GM12878 (cell line): Measurements from ENCODE around the gene PRUNE2. TPM values are rescaled to one million over a fixed set of nuclear protein-coding genes. Genes with fewer than 3 reads are reported as not detected.

Source experiments
- ATAC-seq: fragments of 200-7000 bp; cut with Tn5 transposase; 3 replicates; pipeline ENCODE4 v1.9.1; 2020; ENCODE audit warnings: mild to moderate bottlenecking, moderate library complexity
- BruUV-seq: library from RNA; stranded (reverse); fragments of 400-500 nt; replicated peaks from 2 replicates; lab custom pipeline; 2021; lab: Mats Ljungman, UMichigan
- CTCF ChIA-PET: fragments of 300-600 bp; sonication (Branson Sonifier 250); formaldehyde crosslinking; extraction: SDS; loops from one replicate; lab custom pipeline; 2021; ENCODE audit warnings: inconsistent platforms; lab: Yijun Ruan, JAX
- POLR2A ChIA-PET: fragments of 350-600 bp; formaldehyde crosslinking; extraction: SDS; loops from one replicate; lab custom pipeline; 2021; ENCODE audit warnings: inconsistent platforms; lab: Charles Lee
- RAD21 ChIA-PET: fragments of 300-600 bp; sonication (Branson Sonifier 250); formaldehyde crosslinking; loops from one replicate; lab custom pipeline; 2023; ENCODE audit warnings: antibody characterized with exemption; ENCODE audit not compliant: unreplicated experiment; lab: Charles Lee
- SMC1A ChIA-PET: fragments of 300-600 bp; sonication (Branson Sonifier 250); formaldehyde crosslinking; loops from one replicate; lab custom pipeline; 2023; ENCODE audit not compliant: unreplicated experiment, uncharacterized antibody; lab: Charles Lee
- DNase-seq: peaks from one replicate; pipeline ENCODE4 v3.0.0-alpha.2; 2011; ENCODE audit warnings: low read depth, low spot score
- FAIRE-seq: peaks from 3 replicates; lab custom pipeline; 2011; peaks lifted over from hg19 to GRCh38; lab: Jason Lieb, UNC
- H2AFZ ChIP-seq: 2 replicates; pipeline ENCODE4 v1.6.0; 2011; ENCODE audit warnings: low read depth, low read length, control low read depth; ENCODE audit not compliant: control insufficient read depth
- H3K27ac ChIP-seq: 2 replicates; pipeline ENCODE4 v1.5.1; 2011; ENCODE audit warnings: control low read depth; ENCODE audit not compliant: control insufficient read depth, insufficient read depth
- H3K27me3 ChIP-seq, 2 experiments: replicated peaks in 1 of 2; 2 replicates each; pipeline versions ENCODE4 v1.6.0 to v1.6.1; 2011; ENCODE audit warnings: low read length in 1 of 2; ENCODE audit not compliant: control insufficient read depth in 2 of 2, insufficient read depth in 2 of 2
- H3K36me3 ChIP-seq, 2 experiments: 2 replicates each; pipeline ENCODE4 v1.5.1; 2011; ENCODE audit warnings: low read length in 1 of 2; ENCODE audit not compliant: control insufficient read depth in 2 of 2, insufficient read depth in 2 of 2
- H3K4me1 ChIP-seq: 2 replicates; pipeline ENCODE4 v1.6.1; 2011; ENCODE audit warnings: mild to moderate bottlenecking, low read length, moderate library complexity, mixed read lengths; ENCODE audit not compliant: control insufficient read depth, insufficient read depth
- H3K4me2 ChIP-seq: 2 replicates; pipeline ENCODE4 v1.6.0; 2011; ENCODE audit warnings: control low read depth; ENCODE audit not compliant: control insufficient read depth, insufficient read depth
- H3K4me3 ChIP-seq: fragments of 200-600 bp; sonication (generic); 2 replicates; pipeline ENCODE4 v1.5.1; 2016
- H3K79me2 ChIP-seq: 2 replicates; pipeline ENCODE4 v1.6.0; 2011; ENCODE audit warnings: low read length; ENCODE audit not compliant: control insufficient read depth, insufficient read depth
- H3K9ac ChIP-seq: 2 replicates; pipeline ENCODE4 v1.8.0; 2011; ENCODE audit warnings: low read length, control low read depth, mixed read lengths; ENCODE audit not compliant: control insufficient read depth, insufficient read depth
- H3K9me3 ChIP-seq: replicated peaks from 3 replicates; pipeline ENCODE4 v1.5.1; 2011; ENCODE audit warnings: mild to moderate bottlenecking, low read length; ENCODE audit not compliant: control insufficient read depth, insufficient read depth
- H4K20me1 ChIP-seq: 2 replicates; pipeline ENCODE4 v1.6.0; 2011; ENCODE audit not compliant: control insufficient read depth, insufficient read depth
- BHLHE40 ChIP-seq, 2 experiments: fragments of 450-650 bp in 1 of 2; IDR thresholded peaks; 2 replicates each; pipeline ENCODE4 v1.6.1; 2011 to 2017; ENCODE audit warnings: low read depth in 2 of 2, borderline replicate concordance in 1 of 2, improper control_type of control experiment in 1 of 2, low read length in 1 of 2, mild to moderate bottlenecking in 1 of 2
- ELK1 ChIP-seq: IDR thresholded peaks from 2 replicates; pipeline ENCODE4 v1.6.1; 2012; ENCODE audit warnings: low read depth, low read length, improper control_type of control experiment
- HDAC2 ChIP-seq: fragments of 200-600 bp; sonication (generic); IDR thresholded peaks from 2 replicates; pipeline ENCODE4 v1.6.1; 2017
- PML ChIP-seq: IDR thresholded peaks from 2 replicates; pipeline ENCODE4 v1.6.1; 2012; ENCODE audit warnings: low read length, inconsistent platforms
- POLR2AphosphoS2 ChIP-seq: IDR thresholded peaks from 2 replicates; pipeline ENCODE4 v1.6.1; 2011; ENCODE audit warnings: low read depth, mild to moderate bottlenecking, low read length, improper control_type of control experiment, moderate library complexity
- SIN3A ChIP-seq: IDR thresholded peaks from 2 replicates; pipeline ENCODE4 v1.6.1; 2012; ENCODE audit warnings: low read depth, low read length, improper control_type of control experiment
- SP1 ChIP-seq: IDR thresholded peaks from one replicate; pipeline ENCODE4 v1.6.1; 2011; ENCODE audit warnings: low read depth, low read length
- SUZ12 ChIP-seq: fragments of 200-600 bp; sonication (generic); IDR thresholded peaks from one replicate; pipeline ENCODE4 v1.6.1; 2018; ENCODE audit warnings: antibody characterized with exemption, mild to moderate bottlenecking; ENCODE audit not compliant: unreplicated experiment
- YY1 ChIP-seq: IDR thresholded peaks from 2 replicates; pipeline ENCODE4 v1.6.1; 2011; ENCODE audit warnings: low read depth, mild to moderate bottlenecking, low read length
- WGBS: methylation state at CpG from one replicate; pipeline ENCODE4 v1.1.6; 2016; ENCODE audit warnings: low lambda C conversion rate; ENCODE audit not compliant: insufficient replicate concordance, insufficient coverage; ENCODE audit errors: missing lambda C conversion rate; 5-methylcytosine and 5-hydroxymethylcytosine counted together
- in situ Hi-C: fragments of 300-500 bp; cut with MboI; formaldehyde crosslinking; loops from 9 replicates; pipeline ENCODE4 v1.14.3; 2018; ENCODE audit warnings: mixed read lengths
- intact Hi-C: fragments of 100-400 bp; cut with micrococcal nuclease; formaldehyde crosslinking; loops from one replicate; pipeline ENCODE4 v1.14.2; 2022; ENCODE audit not compliant: unreplicated experiment
- polyA plus RNA-seq, 11 experiments: library from polyadenylated mRNA; depleted of rRNA in 4 of 11; unstranded in 6 of 11; stranded (reverse) in 5 of 11; fragments of >200 nt; fragmentation: Nextera tagmentation in 4 of 11; fragmentation: Illumina TruSeq in 1 of 11; extraction: Ambion mirVana in 4 of 11; extraction: Trizol in 1 of 11; gene quantifications; 1 replicate in 1 of 11; 2 replicates in 10 of 11; pipeline versions ENCODE4 v1.2.1 to v1.2.3, GENCODE V29; 2011 to 2016; ENCODE audit warnings: inconsistent platforms in 2 of 11, missing spikeins in 2 of 11, low read depth in 1 of 11
- total RNA-seq, 4 experiments: library from RNA; depleted of rRNA in 3 of 4; stranded (reverse); fragments of >200 nt in 3 of 4; fragmentation: Illumina TruSeq in 1 of 4; extraction: Trizol in 1 of 4; gene quantifications; 2 replicates each; pipeline versions ENCODE4 v1.2.1 to v1.2.3, GENCODE V29; 2013 to 2021
- TF ChIP-seq, protein P1 (sequence below): fragments of 450-650 bp; IDR thresholded peaks from 2 replicates; pipeline ENCODE4 v1.6.1; 2016; ENCODE audit warnings: mild to moderate bottlenecking
- TF ChIP-seq, protein P2 (sequence below): fragments of 450-650 bp; IDR thresholded peaks from 2 replicates; pipeline ENCODE4 v1.6.1; 2017; ENCODE audit warnings: borderline replicate concordance
- TF ChIP-seq, protein P3 (sequence below): IDR thresholded peaks from 2 replicates; pipeline ENCODE4 v1.6.1; 2012; ENCODE audit warnings: low read depth, low read length, improper control_type of control experiment
- TF ChIP-seq, protein P4 (sequence below): fragments of 450-650 bp; IDR thresholded peaks from 2 replicates; pipeline ENCODE4 v1.6.1; 2017; ENCODE audit warnings: low read depth, mild to moderate bottlenecking, moderate library complexity
- TF ChIP-seq, protein P5 (sequence below): fragments of 450-650 bp; IDR thresholded peaks from 2 replicates; pipeline ENCODE4 v1.6.1; 2016; ENCODE audit warnings: mild to moderate bottlenecking, moderate library complexity, borderline replicate concordance

PRUNE2 gene
- total and polyA plus RNA-seq, 10 of the 15 experiments (the other 5 are each of a cell fraction or from before 2014, with no cell fraction given): 0.07 to 0.63 (median 0.25) TPM

GRCh38 chr9:76926846-76927245, 20.9 kb upstream of the PRUNE2 start:
- no peak overlapping the region for H3K9ac ChIP-seq
- in situ Hi-C loops: no loop called here
- no TSS peak for BruUV-seq
- H3K27ac ChIP-seq: no peak overlapping the region
- H4K20me1 ChIP-seq: no peaks in the 10 kb centered on the region
- no peak for FAIRE-seq
- H3K4me2 ChIP-seq: no peak overlapping the region
- DNase-seq: no peak
- RAD21 ChIA-PET: no interaction called here
- POLR2A ChIA-PET: no interaction called here
- H3K27me3 ChIP-seq: no peaks in the 10 kb centered on the region
- SMC1A ChIA-PET: no interaction called here
- CTCF ChIA-PET: no interaction called here
- no peaks in the 10 kb centered on the region for H3K79me2 ChIP-seq
- H2AFZ ChIP-seq: no peak overlapping the region
- intact Hi-C loops: no loop called here
- H3K36me3 ChIP-seq: no peaks in the 10 kb centered on the region
- H3K9me3 ChIP-seq: no peaks in the 10 kb centered on the region
- WGBS: 41% methylated on average over 6 of the region's 6 CpGs
- H3K4me1 ChIP-seq: no peaks in the 10 kb centered on the region
- H3K4me3 ChIP-seq: no peak overlapping the region
- ATAC-seq: no peak
- TF ChIP-seq, protein P1, sequence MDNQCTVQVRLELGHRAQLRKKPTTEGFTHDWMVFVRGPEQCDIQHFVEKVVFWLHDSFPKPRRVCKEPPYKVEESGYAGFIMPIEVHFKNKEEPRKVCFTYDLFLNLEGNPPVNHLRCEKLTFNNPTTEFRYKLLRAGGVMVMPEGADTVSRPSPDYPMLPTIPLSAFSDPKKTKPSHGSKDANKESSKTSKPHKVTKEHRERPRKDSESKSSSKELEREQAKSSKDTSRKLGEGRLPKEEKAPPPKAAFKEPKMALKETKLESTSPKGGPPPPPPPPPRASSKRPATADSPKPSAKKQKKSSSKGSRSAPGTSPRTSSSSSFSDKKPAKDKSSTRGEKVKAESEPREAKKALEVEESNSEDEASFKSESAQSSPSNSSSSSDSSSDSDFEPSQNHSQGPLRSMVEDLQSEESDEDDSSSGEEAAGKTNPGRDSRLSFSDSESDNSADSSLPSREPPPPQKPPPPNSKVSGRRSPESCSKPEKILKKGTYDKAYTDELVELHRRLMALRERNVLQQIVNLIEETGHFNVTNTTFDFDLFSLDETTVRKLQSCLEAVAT: no peak
- no peak for TF ChIP-seq HDAC2
- TF ChIP-seq, protein P2, sequence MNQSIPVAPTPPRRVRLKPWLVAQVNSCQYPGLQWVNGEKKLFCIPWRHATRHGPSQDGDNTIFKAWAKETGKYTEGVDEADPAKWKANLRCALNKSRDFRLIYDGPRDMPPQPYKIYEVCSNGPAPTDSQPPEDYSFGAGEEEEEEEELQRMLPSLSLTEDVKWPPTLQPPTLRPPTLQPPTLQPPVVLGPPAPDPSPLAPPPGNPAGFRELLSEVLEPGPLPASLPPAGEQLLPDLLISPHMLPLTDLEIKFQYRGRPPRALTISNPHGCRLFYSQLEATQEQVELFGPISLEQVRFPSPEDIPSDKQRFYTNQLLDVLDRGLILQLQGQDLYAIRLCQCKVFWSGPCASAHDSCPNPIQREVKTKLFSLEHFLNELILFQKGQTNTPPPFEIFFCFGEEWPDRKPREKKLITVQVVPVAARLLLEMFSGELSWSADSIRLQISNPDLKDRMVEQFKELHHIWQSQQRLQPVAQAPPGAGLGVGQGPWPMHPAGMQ: no peak
- TF ChIP-seq, protein P3, sequence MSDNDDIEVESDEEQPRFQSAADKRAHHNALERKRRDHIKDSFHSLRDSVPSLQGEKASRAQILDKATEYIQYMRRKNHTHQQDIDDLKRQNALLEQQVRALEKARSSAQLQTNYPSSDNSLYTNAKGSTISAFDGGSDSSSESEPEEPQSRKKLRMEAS: no peak
- TF ChIP-seq PML: no peak
- TF ChIP-seq POLR2AphosphoS2: no peak
- TF ChIP-seq SP1: no peak
- TF ChIP-seq, protein P4, sequence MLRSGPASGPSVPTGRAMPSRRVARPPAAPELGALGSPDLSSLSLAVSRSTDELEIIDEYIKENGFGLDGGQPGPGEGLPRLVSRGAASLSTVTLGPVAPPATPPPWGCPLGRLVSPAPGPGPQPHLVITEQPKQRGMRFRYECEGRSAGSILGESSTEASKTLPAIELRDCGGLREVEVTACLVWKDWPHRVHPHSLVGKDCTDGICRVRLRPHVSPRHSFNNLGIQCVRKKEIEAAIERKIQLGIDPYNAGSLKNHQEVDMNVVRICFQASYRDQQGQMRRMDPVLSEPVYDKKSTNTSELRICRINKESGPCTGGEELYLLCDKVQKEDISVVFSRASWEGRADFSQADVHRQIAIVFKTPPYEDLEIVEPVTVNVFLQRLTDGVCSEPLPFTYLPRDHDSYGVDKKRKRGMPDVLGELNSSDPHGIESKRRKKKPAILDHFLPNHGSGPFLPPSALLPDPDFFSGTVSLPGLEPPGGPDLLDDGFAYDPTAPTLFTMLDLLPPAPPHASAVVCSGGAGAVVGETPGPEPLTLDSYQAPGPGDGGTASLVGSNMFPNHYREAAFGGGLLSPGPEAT: no peak
- TF ChIP-seq SIN3A: no peak
- TF ChIP-seq ELK1: no peak
- no peak for TF ChIP-seq SUZ12
- TF ChIP-seq BHLHE40 (IDR thresholded peaks at IDR 0.05; ENCODE audit: borderline replicate concordance in 1 of 2, low read depth in 2 of 2, low read length in 1 of 2): no peak
- TF ChIP-seq, protein P5, sequence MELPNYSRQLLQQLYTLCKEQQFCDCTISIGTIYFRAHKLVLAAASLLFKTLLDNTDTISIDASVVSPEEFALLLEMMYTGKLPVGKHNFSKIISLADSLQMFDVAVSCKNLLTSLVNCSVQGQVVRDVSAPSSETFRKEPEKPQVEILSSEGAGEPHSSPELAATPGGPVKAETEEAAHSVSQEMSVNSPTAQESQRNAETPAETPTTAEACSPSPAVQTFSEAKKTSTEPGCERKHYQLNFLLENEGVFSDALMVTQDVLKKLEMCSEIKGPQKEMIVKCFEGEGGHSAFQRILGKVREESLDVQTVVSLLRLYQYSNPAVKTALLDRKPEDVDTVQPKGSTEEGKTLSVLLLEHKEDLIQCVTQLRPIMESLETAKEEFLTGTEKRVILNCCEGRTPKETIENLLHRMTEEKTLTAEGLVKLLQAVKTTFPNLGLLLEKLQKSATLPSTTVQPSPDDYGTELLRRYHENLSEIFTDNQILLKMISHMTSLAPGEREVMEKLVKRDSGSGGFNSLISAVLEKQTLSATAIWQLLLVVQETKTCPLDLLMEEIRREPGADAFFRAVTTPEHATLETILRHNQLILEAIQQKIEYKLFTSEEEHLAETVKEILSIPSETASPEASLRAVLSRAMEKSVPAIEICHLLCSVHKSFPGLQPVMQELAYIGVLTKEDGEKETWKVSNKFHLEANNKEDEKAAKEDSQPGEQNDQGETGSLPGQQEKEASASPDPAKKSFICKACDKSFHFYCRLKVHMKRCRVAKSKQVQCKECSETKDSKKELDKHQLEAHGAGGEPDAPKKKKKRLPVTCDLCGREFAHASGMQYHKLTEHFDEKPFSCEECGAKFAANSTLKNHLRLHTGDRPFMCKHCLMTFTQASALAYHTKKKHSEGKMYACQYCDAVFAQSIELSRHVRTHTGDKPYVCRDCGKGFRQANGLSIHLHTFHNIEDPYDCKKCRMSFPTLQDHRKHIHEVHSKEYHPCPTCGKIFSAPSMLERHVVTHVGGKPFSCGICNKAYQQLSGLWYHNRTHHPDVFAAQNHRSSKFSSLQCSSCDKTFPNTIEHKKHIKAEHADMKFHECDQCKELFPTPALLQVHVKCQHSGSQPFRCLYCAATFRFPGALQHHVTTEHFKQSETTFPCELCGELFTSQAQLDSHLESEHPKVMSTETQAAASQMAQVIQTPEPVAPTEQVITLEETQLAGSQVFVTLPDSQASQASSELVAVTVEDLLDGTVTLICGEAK: no peak
- no peak for TF ChIP-seq YY1
